ENCODE measurements around the gene RND3.

- TF ChIP-seq, protein P1, sequence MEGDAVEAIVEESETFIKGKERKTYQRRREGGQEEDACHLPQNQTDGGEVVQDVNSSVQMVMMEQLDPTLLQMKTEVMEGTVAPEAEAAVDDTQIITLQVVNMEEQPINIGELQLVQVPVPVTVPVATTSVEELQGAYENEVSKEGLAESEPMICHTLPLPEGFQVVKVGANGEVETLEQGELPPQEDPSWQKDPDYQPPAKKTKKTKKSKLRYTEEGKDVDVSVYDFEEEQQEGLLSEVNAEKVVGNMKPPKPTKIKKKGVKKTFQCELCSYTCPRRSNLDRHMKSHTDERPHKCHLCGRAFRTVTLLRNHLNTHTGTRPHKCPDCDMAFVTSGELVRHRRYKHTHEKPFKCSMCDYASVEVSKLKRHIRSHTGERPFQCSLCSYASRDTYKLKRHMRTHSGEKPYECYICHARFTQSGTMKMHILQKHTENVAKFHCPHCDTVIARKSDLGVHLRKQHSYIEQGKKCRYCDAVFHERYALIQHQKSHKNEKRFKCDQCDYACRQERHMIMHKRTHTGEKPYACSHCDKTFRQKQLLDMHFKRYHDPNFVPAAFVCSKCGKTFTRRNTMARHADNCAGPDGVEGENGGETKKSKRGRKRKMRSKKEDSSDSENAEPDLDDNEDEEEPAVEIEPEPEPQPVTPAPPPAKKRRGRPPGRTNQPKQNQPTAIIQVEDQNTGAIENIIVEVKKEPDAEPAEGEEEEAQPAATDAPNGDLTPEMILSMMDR (IDR thresholded peaks at IDR 0.05 in 2 of 3, conservative IDR thresholded peaks at IDR 0.05 in 1 of 3; ENCODE audit: control insufficient read depth in 2 of 3, extremely low read depth in 1 of 3, insufficient read depth in 1 of 3, low read depth in 3 of 3, low read length in 3 of 3): no peak
- TF ChIP-seq BRCA1 (IDR thresholded peaks at IDR 0.05; ENCODE audit: low read depth, low read length): no peak
- TF ChIP-seq SREBF2 (IDR thresholded peaks at IDR 0.05; ENCODE audit: low read length): no peak
- no peak for TF ChIP-seq ELK1 (IDR thresholded peaks at IDR 0.05; ENCODE audit: low read depth, low read length)
- TF ChIP-seq EED (IDR thresholded peaks at IDR 0.05; ENCODE audit: low read depth): no peak
- no peak for TF ChIP-seq HDAC6 (IDR thresholded peaks at IDR 0.05; ENCODE audit: unreplicated experiment)
- TF ChIP-seq STAT3 (IDR thresholded peaks at IDR 0.05; ENCODE audit: low read depth, low read length): no peak
Measured at GRCh38 chr2:150520887-150521664, 33.6 kb upstream of the RND3 start.
